NCI-H748 (cell line): Measurements from ENCODE around the gene SEC23B.
"Not testable (repeated sequence)": the region's sequence is repeated elsewhere in the genome, so short reads cannot be mapped to it uniquely, and the experiment has no call there.

ENCODE experiments used
- DNase-seq: peaks from one replicate; lab custom pipeline; 2025; ENCODE audit not compliant: unreplicated experiment; lab: John Stamatoyannopoulos, UW

The SEC23B gene

GRCh38 chr20:18507218-18508191 is at the start of gene SEC23B:
TSS of gene SEC23B (plus strand) at chr20:18507940. CDS start at chr20:18510836, 2,896 bp downstream.
- DNase-seq, result peak; percentile 100

DNA sequence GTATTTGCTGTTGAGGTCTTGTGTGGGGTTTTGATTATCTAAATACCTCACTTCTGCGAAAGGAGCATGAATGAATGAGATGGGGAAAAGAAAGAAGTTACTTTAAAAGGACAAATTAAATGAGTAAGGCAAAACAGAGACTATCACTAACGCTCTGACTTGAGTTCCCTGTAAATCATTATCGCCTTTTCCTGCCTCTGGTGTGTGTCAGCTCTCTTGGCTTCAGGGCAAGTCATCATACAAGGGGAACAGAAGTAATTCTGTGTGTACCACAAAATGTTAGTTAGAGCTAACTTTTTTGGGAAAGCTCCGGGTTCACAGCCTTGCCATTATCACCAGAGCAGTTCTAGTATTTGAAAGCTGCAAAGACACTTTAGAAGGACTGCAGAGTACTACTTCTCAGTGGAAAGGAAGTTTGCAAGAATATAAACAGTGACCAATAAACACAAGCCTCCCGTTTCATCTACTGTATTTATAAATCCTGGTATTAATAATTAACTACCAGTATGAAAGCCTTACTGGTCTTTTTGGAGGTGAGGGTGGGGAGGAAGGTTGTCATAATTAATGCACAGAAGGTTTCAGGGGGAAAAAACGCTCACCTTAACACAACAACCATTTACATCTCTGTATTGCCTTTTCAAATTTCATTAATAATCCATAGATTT is 42.1 kb upstream of the SEC23B start:
- no peak for DNase-seq

- DNase-seq, result no peak
These were observed 41.2 kb upstream of the SEC23B start for GRCh38 chr20:18466574-18466893.

DNA sequence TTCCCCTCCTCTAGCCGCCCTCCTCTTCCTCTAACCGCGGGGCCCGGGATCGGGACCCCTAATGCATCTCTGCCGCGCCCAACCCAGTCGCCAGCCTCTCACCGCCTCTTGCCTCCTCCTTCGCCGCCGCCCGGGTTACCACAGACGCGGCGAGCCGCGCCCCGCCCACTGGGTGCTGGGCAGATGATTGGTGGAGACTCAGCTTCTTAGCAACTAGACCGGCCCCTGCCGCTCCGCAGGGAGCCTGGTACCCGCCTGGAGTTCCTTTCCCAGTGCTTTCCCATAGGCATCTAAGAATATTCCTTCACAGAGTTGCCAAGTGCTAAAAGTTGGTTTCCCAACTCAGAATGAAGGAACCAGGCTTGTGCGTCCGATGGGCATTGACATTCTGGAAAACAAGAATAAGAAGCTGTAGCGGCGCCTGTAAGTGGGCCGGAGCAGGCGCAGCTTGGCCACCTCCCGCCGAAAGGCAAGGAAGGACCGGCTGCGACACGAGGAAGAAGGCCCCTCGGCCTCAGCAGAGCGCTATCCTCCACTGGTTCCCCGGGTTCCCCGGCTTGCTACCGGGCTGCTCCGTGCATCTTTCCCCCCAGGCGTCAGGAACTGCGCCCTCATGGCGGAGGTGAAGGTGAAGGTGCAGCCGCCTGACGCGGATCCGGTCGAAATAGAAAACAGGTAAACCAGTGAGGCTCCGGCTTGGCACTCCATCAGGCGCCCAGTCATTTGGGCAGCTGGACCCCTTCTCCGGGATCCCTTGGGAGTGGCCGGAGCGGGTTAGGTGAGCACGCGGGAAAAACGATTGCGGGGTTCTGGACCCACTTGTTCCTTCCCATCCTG is 40.6 kb upstream of the SEC23B start, which contains the start of the genes DZANK1 and POLR3F:
DZANK1 (minus strand) TSS at position 137 of the 837 bp plus-strand sequence. CDS start 1,672 bp downstream, outside the sequence.
POLR3F (plus strand) TSS at position 497 of the 837 bp plus-strand sequence; CDS start at position 614, 117 bp downstream.
- DNase-seq, result peak; percentile 100

DNA sequence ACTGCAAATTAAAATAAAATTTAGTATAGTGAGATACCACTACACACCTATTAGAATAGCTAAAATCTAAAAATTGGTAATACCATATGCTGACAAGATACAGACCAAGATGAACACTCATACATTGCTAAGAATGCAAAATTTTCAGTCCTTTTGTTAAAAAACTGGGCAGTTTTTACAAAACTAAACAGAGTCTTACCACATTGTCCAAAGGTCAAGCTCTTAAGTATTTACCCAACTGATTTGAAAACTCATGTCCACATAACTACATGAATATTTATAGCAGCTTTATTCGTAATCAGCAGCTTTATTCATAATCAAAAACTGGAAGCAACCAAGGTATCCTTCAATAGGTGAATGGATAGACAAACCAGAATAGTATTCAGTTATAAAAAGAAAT is 30.5 kb upstream of the SEC23B start:
- DNase-seq, result no peak

GRCh38 chr20:18477821-18478220 is 29.9 kb upstream of the SEC23B start:
- DNase-seq, result no peak

- no peak for DNase-seq
These were observed 26.1 kb upstream of the SEC23B start for GRCh38 chr20:18481596-18481995.

GRCh38 chr20:18488301-18488700 is 19.4 kb upstream of the SEC23B start:
- no peak for DNase-seq

DNA sequence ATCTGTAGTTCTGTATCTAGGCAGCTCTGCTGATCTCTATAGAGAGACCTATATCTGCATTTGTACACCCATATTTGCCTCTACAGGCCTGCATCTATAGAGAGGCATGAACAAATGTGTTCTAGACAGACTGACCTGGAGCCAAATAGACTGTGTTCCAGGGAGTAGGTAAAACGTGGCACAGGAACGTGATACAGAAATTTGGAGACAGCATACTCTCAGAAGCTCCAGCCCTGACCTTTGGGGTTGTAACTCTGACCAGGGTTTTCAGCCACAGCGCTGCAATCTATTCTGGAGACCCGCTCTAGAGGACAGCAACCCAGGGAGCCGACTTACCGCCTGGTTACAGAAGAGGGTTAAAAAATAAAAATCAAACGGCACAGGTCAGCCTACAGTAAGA is 11.7 kb upstream of the SEC23B start:
- DNase-seq, result peak; percentile 42

- DNase-seq, result peak; percentile 97
These were observed 10.8 kb upstream of the SEC23B start, which contains the start of gene RBBP9 for GRCh38 chr20:18496740-18497592. TSS of gene RBBP9 (minus strand) at chr20:18497225. CDS start at chr20:18497167, 58 bp downstream.

DNA sequence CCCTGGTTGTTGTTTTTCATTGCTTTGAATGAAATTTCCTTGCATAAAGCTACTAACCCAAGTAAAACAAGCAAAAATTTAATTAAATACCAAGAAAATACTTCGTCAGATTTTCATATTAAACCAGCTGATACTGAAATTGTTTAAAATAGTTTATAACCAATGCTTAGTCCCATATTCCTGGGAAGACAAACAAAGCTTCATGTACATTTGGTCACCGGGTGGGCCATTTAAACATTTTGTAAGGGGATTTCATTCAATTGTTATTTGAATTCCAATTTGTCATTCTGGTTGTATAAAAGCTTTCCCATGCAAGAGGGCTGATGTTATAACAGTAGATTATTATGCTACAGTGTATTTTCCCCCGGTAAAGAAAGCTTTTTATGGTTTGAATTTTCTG is 10.1 kb upstream of the SEC23B start:
- DNase-seq, result no peak

GRCh38 chr20:18501672-18502071 is 6.1 kb upstream of the SEC23B start:
- not testable (repeated sequence) for DNase-seq

GRCh38 chr20:18504479-18505060 is 3.2 kb upstream of the SEC23B start:
- DNase-seq, result no peak

GRCh38 chr20:18506744-18507143 is 996 bp upstream of the SEC23B start:
- DNase-seq, result peak; percentile 67

DNA sequence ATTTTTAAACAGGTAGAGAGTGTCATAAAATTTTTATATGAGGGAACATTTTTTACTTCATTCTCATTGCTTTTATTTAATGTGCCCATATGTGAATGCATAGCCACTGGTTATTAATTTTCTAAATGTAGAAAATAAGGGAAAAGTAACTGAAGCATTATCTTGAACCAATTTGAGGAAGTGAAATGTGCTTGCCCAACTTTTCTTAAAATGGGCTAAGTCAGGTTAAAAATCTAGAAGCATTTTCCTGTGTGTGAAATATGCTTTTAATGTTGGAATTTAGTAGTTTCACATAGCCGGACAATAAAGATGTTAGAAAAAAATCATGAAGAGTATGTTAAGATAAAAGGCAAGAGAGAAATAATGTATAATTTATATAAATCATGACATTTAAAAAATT is 3.8 kb downstream of the SEC23B start:
- no peak for DNase-seq

DNA sequence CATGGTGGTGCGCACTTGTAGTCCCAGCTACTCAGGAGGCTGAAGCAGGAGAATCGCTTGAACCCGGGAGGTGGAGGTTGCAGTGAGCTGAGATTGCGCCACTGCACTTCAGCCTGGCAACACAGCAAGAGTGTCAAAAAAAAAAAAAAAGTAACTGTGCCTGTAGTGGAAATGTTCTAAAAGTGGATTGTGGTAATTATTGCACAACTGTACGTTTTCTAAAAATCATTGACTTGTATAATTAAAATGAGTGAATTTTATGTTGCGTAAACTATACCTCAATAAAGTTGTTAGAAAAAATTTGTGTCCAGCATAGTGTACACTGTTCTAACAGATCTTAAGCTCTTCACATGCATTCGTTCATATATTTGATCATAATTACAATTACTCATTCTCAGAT is 5.5 kb downstream of the SEC23B start:
- no peak for DNase-seq

DNA sequence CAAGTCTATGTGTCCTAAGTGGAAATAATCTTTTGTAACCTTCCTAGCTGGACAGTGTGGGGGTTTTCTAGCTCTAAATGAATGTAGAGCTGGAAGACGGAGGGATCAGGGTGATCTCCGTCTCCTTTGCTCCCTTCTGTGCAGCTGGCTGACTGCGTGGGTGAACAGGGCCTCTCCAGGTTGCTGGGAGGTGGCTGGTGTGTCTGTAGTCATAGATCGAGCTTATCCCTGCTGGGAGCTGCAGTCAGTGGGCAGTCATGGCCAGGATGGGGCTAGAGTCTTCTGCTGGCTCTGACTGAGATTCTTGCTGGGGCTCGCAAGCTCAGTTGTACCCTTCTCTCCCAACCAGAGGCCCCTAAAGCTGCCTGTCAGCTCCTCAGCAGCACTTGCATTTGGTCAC is 6.4 kb downstream of the SEC23B start:
- no peak for DNase-seq

DNA sequence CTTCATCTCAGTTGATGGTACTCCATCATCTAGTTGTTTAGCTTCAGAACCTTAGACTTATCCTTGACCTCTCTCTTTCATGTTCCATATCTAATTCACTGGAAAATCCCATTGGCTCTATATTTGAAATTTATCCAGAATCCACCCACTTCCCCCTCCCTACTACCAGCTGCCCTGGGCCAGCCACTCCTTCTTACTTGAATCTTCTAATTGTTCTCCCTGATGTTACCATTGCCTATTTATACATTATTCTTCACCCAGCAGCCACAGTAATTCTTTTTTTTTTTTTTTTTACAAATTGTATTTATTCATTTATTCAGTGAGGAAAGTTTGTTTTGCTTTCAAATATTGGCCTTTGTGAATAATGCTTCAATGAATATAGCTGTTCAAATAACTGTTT is 8.2 kb downstream of the SEC23B start:
- DNase-seq, result no peak

DNA sequence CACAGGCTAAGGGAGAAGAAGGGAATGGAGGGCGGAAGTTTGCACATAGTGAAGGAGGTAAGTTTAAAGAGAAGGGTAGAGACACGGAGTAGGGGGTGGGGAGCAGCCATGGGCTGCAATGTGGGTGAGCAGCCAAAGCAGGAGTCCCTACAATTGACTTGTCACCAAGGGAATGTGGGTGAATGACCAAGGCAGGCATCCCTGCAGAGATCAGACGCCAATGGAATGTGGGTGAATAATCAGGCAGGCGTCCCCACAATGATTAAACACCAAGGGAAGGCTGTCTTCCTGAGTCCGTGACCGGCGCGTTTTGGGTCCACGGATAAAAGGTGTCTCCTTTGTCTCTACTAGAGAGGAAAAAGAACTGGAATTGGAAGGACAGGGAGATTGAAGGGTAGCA is 14.3 kb downstream of the SEC23B start:
- DNase-seq, result not testable (repeated sequence)

- DNase-seq, result no peak
These were observed 15.3 kb downstream of the SEC23B start for GRCh38 chr20:18523066-18523465.
